ENCODE data around the gene CMTR1.

Gene CMTR1

GRCh38 chr6:37473364-37474095, 40.5 kb downstream of the CMTR1 start:
- TF ChIP-seq HDGF (IDR thresholded peaks at IDR 0.05; ENCODE audit: borderline replicate concordance) (no peak), TARDBP (IDR thresholded peaks at IDR 0.05) (no peak), FOXM1 (IDR thresholded peaks at IDR 0.05; ENCODE audit: borderline replicate concordance) (no peak), FOXK2 (IDR thresholded peaks at IDR 0.05) (no peak), BHLHE40 (IDR thresholded peaks at IDR 0.05; ENCODE audit: borderline replicate concordance) (no peak), ZNF384 (IDR thresholded peaks at IDR 0.05) (no peak), SUZ12 (IDR thresholded peaks at IDR 0.05) (no peak), ARNT (IDR thresholded peaks at IDR 0.05) (no peak), ELF4 (IDR thresholded peaks at IDR 0.05) (no peak), NFRKB (IDR thresholded peaks at IDR 0.05) (no peak), FOXA1 (IDR thresholded peaks at IDR 0.05) (no peak), LEF1 (IDR thresholded peaks at IDR 0.05; ENCODE audit: borderline replicate concordance) (no peak), SP1 (IDR thresholded peaks at IDR 0.05) (no peak), CTBP1 (IDR thresholded peaks at IDR 0.05; ENCODE audit: borderline replicate concordance) (no peak), L3MBTL2 (conservative IDR thresholded peaks at IDR 0.05) (no peak)
- TF ChIP-seq, protein P1, sequence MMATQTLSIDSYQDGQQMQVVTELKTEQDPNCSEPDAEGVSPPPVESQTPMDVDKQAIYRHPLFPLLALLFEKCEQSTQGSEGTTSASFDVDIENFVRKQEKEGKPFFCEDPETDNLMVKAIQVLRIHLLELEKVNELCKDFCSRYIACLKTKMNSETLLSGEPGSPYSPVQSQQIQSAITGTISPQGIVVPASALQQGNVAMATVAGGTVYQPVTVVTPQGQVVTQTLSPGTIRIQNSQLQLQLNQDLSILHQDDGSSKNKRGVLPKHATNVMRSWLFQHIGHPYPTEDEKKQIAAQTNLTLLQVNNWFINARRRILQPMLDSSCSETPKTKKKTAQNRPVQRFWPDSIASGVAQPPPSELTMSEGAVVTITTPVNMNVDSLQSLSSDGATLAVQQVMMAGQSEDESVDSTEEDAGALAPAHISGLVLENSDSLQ (IDR thresholded peaks at IDR 0.05) = no peak
- DNase-seq (ENCODE audit: extremely low spot score) = no peak
- ChIA-PET POLR2A (no interaction called here), CTCF (no interaction called here)

DNA sequence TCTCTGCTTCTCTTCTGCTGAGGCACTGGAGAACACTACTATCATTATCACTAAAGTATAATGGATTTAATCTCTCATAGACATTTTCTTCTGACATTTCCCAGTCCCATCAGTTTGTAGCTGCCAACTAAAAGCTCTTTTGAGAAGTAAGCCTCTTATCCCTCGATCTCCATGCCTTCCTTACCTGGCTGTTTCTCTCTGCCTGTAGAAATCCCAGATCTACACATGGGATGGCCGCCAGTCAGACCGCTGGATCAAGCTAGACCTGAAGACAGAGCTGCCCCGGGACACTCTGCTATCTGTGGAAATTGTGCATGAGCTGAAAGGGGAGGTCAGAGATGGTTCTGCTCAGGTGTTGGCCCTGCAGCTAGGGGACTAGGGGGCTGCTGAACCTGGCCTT, 41.3 kb downstream of the CMTR1 start:
- ChIA-PET CTCF (no interaction called here), POLR2A (no interaction called here)
- TF ChIP-seq FOXK2 (IDR thresholded peaks at IDR 0.05) (no peak), BHLHE40 (IDR thresholded peaks at IDR 0.05; ENCODE audit: borderline replicate concordance) (no peak), NFRKB (IDR thresholded peaks at IDR 0.05) (no peak), L3MBTL2 (conservative IDR thresholded peaks at IDR 0.05) (no peak), FOXM1 (IDR thresholded peaks at IDR 0.05; ENCODE audit: borderline replicate concordance) (no peak), ARNT (IDR thresholded peaks at IDR 0.05) (no peak), HDGF (IDR thresholded peaks at IDR 0.05; ENCODE audit: borderline replicate concordance) (no peak), ELF4 (IDR thresholded peaks at IDR 0.05) (no peak), LEF1 (IDR thresholded peaks at IDR 0.05; ENCODE audit: borderline replicate concordance) (no peak), CTBP1 (IDR thresholded peaks at IDR 0.05; ENCODE audit: borderline replicate concordance) (no peak), SUZ12 (IDR thresholded peaks at IDR 0.05) (no peak), SP1 (IDR thresholded peaks at IDR 0.05) (no peak), ZNF384 (IDR thresholded peaks at IDR 0.05) (no peak), FOXA1 (IDR thresholded peaks at IDR 0.05) (no peak)
- TF ChIP-seq, protein P1 (IDR thresholded peaks at IDR 0.05) = no peak
- DNase-seq (ENCODE audit: extremely low spot score) = no peak

- ChIA-PET POLR2A (no interaction called here), CTCF (no interaction called here)
- no peak for DNase-seq (ENCODE audit: extremely low spot score)
- TF ChIP-seq FOXK2 (IDR thresholded peaks at IDR 0.05) (no peak), ELF4 (IDR thresholded peaks at IDR 0.05) (no peak), FOXM1 (IDR thresholded peaks at IDR 0.05; ENCODE audit: borderline replicate concordance) (no peak), ARNT (IDR thresholded peaks at IDR 0.05) (no peak)
These were observed 44.2 kb downstream of the CMTR1 start for GRCh38 chr6:37477191-37477590.

- TF ChIP-seq CTBP1 (IDR thresholded peaks at IDR 0.05; ENCODE audit: borderline replicate concordance) (no peak), FOXA1 (IDR thresholded peaks at IDR 0.05) (no peak), SP1 (IDR thresholded peaks at IDR 0.05) (no peak), BHLHE40 (IDR thresholded peaks at IDR 0.05; ENCODE audit: borderline replicate concordance) (no peak), ELF4 (IDR thresholded peaks at IDR 0.05) (no peak), ZNF384 (IDR thresholded peaks at IDR 0.05) (no peak), SUZ12 (IDR thresholded peaks at IDR 0.05) (no peak), FOXM1 (IDR thresholded peaks at IDR 0.05; ENCODE audit: borderline replicate concordance) (no peak), NFRKB (IDR thresholded peaks at IDR 0.05) (no peak), ARNT (IDR thresholded peaks at IDR 0.05) (no peak), HDGF (IDR thresholded peaks at IDR 0.05; ENCODE audit: borderline replicate concordance) (no peak), LEF1 (IDR thresholded peaks at IDR 0.05; ENCODE audit: borderline replicate concordance) (no peak), L3MBTL2 (conservative IDR thresholded peaks at IDR 0.05) (no peak), FOXK2 (IDR thresholded peaks at IDR 0.05) (no peak), TARDBP (IDR thresholded peaks at IDR 0.05) (no peak)
- TF ChIP-seq, protein P1 (IDR thresholded peaks at IDR 0.05) = no peak
- CTCF ChIA-PET = interaction anchor here (1.0 kb wide), 1 partner anchor 157 kb away, joined by 3 read pairs; no protein-coding TSS in a partner anchor
- no peak for DNase-seq (ENCODE audit: extremely low spot score)
- POLR2A ChIA-PET = no interaction called here
These were observed 44.8 kb downstream of the CMTR1 start for GRCh38 chr6:37477656-37478435.

GRCh38 chr6:37478827-37479226, 45.8 kb downstream of the CMTR1 start:
- POLR2A ChIA-PET = interaction anchor here (1.1 kb wide), 1 partner anchor 45 kb away, joined by 3 read pairs; no protein-coding TSS in a partner anchor
- CTCF ChIA-PET = interaction anchor here (1.0 kb wide), 1 partner anchor 158 kb away, joined by 3 read pairs; no protein-coding TSS in a partner anchor
- no peak for TF ChIP-seq L3MBTL2 (conservative IDR thresholded peaks at IDR 0.05)
- no peak for TF ChIP-seq SUZ12 (IDR thresholded peaks at IDR 0.05)
- TF ChIP-seq, protein P1 (IDR thresholded peaks at IDR 0.05) = no peak
- no peak for TF ChIP-seq NFRKB (IDR thresholded peaks at IDR 0.05)
- TF ChIP-seq ELF4 (IDR thresholded peaks at IDR 0.05) = no peak
- no peak for TF ChIP-seq FOXK2 (IDR thresholded peaks at IDR 0.05)
- no peak for TF ChIP-seq ZNF384 (IDR thresholded peaks at IDR 0.05)
- no peak for TF ChIP-seq HDGF (IDR thresholded peaks at IDR 0.05; ENCODE audit: borderline replicate concordance)
- no peak for TF ChIP-seq BHLHE40 (IDR thresholded peaks at IDR 0.05; ENCODE audit: borderline replicate concordance)
- no peak for TF ChIP-seq TARDBP (IDR thresholded peaks at IDR 0.05)
- TF ChIP-seq CTBP1 (IDR thresholded peaks at IDR 0.05; ENCODE audit: borderline replicate concordance) = no peak
- no peak for TF ChIP-seq FOXA1 (IDR thresholded peaks at IDR 0.05)
- no peak for TF ChIP-seq ARNT (IDR thresholded peaks at IDR 0.05)
- DNase-seq (ENCODE audit: extremely low spot score) = no peak

Measured in HEK293T (cell line).